ENCODE results near the gene MYPOP.

GRCh38 chr19:45934551-45935230 lies 32.3 kb upstream of the MYPOP start:
- TF ChIP-seq POLR2A (IDR thresholded peaks at IDR 0.05) = no peak
- TF ChIP-seq, protein P1, sequence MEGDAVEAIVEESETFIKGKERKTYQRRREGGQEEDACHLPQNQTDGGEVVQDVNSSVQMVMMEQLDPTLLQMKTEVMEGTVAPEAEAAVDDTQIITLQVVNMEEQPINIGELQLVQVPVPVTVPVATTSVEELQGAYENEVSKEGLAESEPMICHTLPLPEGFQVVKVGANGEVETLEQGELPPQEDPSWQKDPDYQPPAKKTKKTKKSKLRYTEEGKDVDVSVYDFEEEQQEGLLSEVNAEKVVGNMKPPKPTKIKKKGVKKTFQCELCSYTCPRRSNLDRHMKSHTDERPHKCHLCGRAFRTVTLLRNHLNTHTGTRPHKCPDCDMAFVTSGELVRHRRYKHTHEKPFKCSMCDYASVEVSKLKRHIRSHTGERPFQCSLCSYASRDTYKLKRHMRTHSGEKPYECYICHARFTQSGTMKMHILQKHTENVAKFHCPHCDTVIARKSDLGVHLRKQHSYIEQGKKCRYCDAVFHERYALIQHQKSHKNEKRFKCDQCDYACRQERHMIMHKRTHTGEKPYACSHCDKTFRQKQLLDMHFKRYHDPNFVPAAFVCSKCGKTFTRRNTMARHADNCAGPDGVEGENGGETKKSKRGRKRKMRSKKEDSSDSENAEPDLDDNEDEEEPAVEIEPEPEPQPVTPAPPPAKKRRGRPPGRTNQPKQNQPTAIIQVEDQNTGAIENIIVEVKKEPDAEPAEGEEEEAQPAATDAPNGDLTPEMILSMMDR (IDR thresholded peaks at IDR 0.05) = no peak

All from testis (tissue), 2 donors.